Activated CD4-positive, alpha-beta T cell treated with anti-CD3 and anti-CD28 coated beads for 4 hours (primary cell): ENCODE results near the gene BSCL2.
A peak's percentile ranks its signal among the peaks of the same experiment; 100 is the strongest.
"Not testable (repeated sequence)": the region's sequence is repeated elsewhere in the genome, so short reads cannot be mapped to it uniquely, and the experiment has no call there.

Experiments
- DNase-seq, 2 donors: peaks; one replicate each; pipeline ENCODE4 v3.0.0-alpha.2; 2020

BSCL2 gene

DNA sequence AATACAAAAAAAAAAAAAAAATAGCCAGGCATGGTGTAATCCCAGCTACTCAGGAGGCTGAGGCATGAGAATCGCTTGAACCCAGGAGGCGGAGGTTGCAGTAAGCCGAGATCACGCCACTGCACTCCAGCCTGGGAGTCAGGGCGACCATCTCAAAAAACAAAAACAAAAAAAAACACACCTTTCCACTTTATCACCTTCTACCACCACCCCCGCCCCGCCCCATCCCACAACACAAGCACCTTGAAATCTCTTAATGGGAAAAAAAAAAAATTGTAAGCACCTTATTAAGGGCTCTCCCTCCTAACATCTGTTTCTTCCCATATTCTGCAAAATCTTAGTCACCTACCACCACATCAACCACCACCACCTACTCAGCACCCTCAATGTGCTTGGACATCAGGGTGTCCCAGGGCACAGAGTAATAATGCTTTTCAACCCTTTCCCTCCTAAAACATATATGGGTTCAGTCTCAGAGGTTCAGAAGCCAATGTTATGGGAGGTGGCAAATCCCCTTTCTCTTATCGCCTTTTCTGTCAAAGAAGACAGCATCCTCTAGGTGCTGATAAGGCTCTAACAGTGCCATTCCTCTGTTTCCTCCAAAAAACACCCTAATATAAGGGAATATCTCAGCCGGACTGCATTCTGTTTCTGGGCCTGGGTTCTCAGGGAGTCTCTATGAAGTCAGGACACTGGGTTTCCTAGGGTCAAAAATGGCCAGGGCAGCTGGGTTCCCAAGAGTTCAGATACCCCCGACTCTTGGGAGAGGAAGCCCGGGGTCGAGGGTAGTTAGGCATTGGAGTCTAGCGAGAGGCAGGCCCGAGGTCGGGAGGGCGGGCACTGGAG lies 54.8 kb downstream of the BSCL2 start:
- DNase-seq: no peak

DNA sequence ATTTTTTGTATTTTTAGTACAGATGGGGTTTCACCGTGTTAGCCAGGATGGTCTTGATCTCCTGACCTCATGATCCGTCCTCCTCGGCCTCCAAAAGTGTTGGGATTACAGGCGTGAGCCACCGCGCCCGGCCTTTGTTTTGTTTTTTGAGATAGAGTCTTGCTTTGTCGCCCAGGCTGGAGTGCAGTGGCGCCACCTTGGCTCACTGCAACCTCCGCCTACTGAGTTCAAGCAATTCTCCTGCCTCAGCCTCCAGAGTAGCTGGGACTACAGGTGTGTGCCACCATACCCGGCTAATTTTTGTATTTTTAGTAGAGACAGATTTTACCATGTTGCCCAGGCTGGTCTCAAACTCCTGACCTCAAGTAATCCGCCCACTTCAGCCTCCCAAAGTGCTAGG lies 56.9 kb downstream of the BSCL2 start:
- not testable (repeated sequence) for DNase-seq

DNA sequence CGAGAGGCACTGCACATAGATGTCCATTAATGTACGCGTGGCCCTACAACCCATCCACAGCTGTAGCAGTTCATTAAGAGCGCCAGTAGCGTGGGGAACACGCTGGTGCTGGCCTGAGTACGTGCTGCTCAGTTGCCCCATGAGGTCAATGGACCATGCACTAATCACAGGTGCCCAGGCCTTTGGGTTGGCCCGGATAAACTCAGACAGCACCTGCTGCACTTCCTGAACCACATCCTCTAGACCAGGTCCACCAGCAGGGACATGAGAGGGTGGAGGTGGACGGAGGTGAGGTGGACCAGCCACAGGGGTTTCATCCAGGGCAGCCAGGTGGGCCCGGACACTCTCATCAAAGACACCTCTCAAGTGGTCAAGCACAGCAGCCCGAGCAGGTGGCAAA lies 57.7 kb downstream of the BSCL2 start:
- no peak for DNase-seq

DNA sequence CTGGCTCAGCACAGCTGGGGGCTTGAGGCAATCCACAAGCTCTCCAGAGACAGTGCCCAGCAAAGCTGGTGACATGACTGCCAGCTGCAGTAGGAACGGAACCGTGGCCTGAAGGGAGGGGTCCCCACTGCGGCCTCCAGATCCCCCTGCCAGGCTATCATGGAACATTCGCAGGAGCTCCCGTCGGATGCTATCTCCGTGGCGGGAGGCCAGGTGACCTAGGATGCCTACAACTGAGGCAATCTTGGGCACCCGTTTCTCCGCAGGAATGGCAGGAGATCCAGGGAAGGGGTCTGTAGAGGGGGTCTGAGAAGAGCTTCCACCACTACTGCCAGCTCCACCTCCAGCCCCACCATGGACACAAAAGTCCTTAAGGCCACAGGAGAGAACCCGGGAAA lies 58.3 kb downstream of the BSCL2 start:
- DNase-seq: no peak

DNA sequence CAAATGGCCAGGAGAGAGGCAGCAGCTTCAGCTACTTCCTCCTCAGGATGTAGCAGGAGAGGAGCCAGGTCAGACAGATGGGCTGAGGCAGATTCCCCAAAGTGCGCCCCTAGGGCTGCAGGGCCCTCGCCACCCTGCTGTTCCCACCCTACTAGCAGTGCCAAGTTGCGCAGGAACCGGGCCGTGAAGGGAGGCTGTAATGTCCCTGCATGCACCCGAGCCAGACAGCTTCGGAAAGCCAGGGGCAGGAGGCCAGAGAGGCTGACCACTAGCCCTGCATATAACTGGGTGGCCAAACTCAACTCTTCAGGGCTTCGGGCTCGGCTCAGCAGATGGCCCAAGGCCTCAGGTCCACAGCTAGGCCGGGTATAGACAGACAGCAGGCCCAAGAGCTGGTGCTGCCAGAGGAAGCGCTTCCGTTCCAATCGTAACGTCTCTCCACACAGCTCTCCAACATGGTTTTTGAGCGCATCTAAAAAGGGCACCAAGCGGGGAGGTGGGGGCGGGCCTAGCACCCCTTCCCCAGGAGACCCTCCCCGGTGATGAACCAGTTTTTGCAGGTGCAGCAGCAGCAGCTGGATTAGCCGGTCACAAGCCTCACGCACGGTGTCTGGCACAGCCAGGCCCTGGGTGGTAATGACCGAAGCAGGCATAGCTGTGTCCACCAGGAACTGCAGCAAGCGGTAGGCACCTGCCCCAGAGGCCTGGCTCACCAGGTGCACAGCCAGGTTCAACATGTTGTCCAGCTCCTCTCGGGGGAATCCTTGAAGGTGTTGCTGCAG lies 58.8 kb downstream of the BSCL2 start:
- no peak for DNase-seq

DNA sequence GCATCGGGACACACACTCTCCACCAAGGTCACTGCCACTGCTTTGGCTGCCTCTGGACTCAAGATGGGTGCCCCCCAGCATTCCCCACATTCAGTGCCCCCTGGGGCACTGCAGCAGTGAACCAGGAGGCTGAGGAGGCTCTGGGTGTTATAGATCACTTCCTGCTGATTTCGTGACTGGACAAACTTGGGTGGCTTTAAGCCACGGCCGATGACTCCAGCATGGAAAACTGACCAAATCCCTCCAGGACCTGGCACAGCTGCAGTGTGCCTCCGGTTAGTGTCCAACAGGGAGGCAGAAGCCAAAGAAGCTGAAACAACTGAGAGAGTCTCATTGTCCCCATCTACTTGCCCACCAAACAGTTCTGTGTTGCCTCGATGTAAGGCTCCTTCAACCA lies 59.6 kb downstream of the BSCL2 start:
- no peak for DNase-seq

DNA sequence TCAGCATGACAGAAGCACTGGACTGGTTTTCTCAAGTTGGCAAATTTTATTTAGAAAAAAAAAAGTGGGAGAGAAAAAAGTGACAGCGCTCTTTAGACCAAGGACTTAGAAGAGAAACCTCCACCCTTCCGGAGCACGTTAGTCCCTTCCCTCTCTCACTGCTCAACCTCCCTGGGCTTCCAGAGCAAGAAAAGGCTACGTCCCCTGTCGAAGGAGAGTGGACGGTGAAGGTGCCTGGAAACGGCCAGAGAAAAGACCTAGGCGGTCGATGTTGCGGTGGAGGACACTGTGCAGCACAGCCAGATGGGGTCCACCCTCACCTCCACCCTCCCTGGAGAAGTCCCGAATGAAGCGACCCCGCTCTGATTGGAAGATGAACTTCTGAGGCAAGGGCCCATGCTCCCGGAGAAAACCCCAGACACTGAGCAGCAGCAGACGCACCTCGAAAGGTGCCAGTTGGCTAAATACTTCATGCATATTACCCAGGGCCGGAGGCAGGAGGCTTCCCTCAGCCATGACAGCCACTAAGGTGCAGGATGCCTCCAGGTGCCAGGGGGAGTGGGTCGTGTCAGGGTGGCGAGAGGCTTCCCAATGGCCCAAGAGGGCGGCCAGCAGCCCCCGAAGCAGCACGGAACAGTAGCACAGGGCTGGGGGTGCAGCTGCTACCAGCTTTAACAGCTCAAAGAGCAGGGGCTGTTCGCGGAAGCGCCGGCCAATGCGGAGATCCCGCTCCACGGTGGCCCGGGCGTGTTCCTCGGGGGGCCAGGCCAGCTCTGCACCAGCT lies 60.2 kb downstream of the BSCL2 start:
- DNase-seq: no peak

DNA sequence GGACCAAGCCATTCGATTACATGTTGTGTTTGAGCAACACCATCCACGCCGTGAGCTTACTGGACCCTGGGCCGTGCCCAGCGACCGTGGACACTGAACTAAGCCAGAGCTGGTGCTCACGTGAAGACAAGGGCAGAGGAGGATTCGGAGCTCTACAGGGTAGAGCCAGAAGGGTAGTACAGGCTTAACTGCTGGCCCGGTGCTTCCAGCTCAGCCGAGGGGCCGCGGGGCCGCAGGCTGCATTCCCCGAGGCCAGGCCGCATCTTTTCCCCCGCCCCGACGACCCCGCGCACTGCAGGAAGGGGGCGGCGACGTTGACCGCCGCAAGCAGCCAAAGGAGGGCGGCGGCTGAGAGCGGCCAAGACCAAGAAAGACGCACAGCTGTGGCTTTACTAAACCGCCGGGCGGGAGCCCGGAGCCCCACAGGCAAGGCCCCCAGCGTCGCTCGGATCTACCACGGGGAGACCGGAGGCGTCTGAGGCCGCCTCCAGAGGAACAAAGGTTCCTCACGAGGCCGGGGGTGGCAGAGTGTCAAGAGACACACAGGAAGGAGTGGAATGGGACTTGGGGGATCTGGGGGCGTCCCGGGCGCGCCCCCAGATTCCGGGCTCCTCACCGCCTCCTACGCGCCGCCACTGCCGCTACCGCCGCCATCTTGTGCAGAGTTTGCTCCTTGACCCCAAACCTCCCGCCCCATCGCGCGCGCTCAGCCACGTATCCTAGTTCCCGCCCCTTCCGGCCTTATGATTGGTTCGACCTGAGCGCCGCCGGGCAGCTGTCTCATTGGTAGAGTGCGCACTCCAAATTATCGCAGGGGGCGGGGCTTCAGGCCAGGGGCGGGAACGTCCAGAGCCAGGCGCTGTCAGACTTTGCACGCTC lies 61.0 kb downstream of the BSCL2 start, which contains the start of gene GANAB:
GANAB (minus strand) TSS at position 668 of the 879 bp plus-strand sequence; CDS start at position 654, 14 bp downstream.
- DNase-seq: peak; percentile 99 to 100

DNA sequence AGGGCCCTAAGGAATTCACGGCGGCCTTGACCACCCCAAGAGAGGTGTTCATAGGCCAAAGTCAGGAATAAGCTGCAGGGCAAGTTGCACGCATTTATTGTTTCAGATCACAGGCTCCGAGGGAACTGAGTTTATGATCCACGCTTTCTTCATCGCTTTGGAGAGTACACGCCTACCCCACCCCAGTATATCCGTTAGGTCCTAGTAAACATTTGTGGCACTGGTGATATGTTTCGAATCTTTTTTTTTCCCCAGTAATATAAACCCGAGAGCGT lies 61.6 kb downstream of the BSCL2 start:
- no peak for DNase-seq

DNA sequence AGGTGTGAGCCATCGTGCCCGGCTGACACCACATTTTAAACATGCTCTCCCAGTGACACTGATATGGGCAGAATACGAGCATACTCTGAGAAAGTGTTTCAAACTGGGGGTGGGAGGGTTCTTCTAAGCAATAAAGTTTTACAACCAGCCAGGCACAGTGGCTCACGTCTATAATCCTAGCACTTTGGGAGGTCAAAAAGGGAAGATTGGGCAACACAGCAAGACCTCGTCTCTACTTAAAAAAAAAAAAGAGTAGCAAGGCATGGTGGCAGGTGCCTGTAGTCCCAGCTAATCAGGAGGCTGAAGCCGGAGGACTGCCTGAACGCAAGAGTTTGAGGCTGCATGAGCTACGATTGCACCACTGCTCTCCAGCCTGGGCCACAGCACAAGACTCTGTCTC lies 63.0 kb downstream of the BSCL2 start:
- no peak for DNase-seq
